NAMALWA (cell line): ENCODE data around the gene DOCK2.

ENCODE experiments used
- DNase-seq: peaks from one replicate; pipeline ENCODE4 v3.0.0-alpha.2; 2015; ENCODE audit warnings: low spot score

Gene DOCK2

GRCh38 chr5:170126626-170127025 is 489.6 kb downstream of the DOCK2 start:
- no peak for DNase-seq

DNA sequence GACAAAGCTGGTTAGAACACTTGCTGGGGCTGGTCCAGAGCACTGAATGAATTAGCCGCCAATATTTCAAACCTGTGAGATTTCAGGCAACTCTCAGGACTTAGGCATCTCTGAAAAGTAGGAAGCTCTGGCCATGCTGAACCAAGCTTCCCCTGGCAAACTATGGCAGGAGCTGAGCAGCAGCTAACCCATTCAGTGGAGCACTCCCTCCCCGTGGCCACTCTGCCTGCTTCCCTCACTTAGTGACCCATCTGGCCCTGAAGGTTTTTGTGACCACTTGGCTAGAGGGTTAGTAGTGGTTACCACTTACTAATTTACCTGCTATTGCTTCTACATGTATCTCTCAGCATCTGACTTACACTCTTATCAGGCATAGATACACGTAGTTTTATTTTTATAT is 494.2 kb downstream of the DOCK2 start:
- no peak for DNase-seq

- DNase-seq: no peak
Measured at GRCh38 chr5:170132269-170132975, 495.3 kb downstream of the DOCK2 start.
